IPS DF 6.9 (cell line): ENCODE measurements around the gene ANKLE2.
"Not testable (repeated sequence)": the region's sequence is repeated elsewhere in the genome, so short reads cannot be mapped to it uniquely, and the experiment has no call there.

ENCODE experiments used
- DNase-seq: peaks from one replicate; pipeline ENCODE4 v3.0.0-alpha.2; 2013; ENCODE audit warnings: low read depth, low spot score
- H3K27ac ChIP-seq: one replicate; pipeline ENCODE4 v1.5.1; 2013; ENCODE audit warnings: low read length, control low read depth
- H3K27me3 ChIP-seq: 2 replicates; pipeline ENCODE4 v1.6.1; 2013; ENCODE audit warnings: mild to moderate bottlenecking, low read length; ENCODE audit not compliant: control insufficient read depth, insufficient read depth
- H3K36me3 ChIP-seq: 2 replicates; pipeline ENCODE4 v1.6.1; 2013; ENCODE audit warnings: low read length; ENCODE audit not compliant: control insufficient read depth, insufficient read depth
- H3K4me1 ChIP-seq: 2 replicates; pipeline ENCODE4 v1.6.1; 2013; ENCODE audit warnings: low read length; ENCODE audit not compliant: control insufficient read depth, insufficient read depth
- H3K4me3 ChIP-seq: 2 replicates; pipeline ENCODE4 v1.5.1; 2013; ENCODE audit warnings: mild to moderate bottlenecking, low read length
- H3K9me3 ChIP-seq: 2 replicates; pipeline ENCODE4 v1.6.1; 2013; ENCODE audit warnings: low read length, inconsistent platforms; ENCODE audit not compliant: control insufficient read depth, insufficient read depth
- WGBS: extraction: QIAGEN DNeasy Blood & Tissue Kit; methylation state at CpG from one replicate; pipeline ENCODE4 v1.1.7; 2013; ENCODE audit warnings: mixed read lengths, missing lambda C conversion rate; ENCODE audit not compliant: insufficient read length, insufficient coverage; 5-methylcytosine and 5-hydroxymethylcytosine counted together

Gene ANKLE2

GRCh38 chr12:132692030-132692429 lies 69.6 kb downstream of the ANKLE2 start:
- not testable (repeated sequence) for H3K9me3 ChIP-seq, H3K27ac ChIP-seq, H3K4me3 ChIP-seq, H3K36me3 ChIP-seq, DNase-seq, H3K27me3 ChIP-seq, H3K4me1 ChIP-seq
- no CpG with 5 or more reads among the region's 3 CpGs for WGBS

DNA sequence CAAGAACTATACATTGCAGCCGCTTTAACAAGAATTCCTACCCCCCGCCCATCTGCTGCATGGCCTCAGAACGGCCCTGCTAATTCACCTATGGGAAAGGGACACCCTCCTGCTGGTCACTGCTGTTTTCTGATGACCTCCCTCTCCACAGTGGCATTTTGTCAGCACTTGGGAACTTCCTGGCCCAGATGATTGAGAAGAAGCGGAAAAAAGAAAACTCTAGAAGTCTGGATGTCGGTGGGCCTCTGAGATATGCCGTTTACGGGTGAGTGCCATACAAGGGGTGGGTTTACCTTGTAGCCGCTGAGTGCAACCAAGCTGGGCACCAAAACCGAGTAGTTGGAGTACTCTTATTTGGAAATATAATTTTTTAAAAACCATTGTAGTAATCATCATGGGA lies 71.5 kb downstream of the ANKLE2 start:
- Histone ChIP-seq H3K27ac (no peak overlapping the region), H3K4me1 (0 out of 2 replicates have a peak, but pooled peaks cover 1% of the 10 kb centered on the region), H3K36me3 (no peaks in the 10 kb centered on the region), H3K4me3 (no peak overlapping the region), H3K9me3 (no peaks in the 10 kb centered on the region), H3K27me3 (peaks cover 4% of the 10 kb centered on the region; the same call in 1 of the 2 replicates)
- no peak for DNase-seq
- no CpG with 5 or more reads among the region's 9 CpGs for WGBS

GRCh38 chr12:132689227-132689626 lies 72.4 kb downstream of the ANKLE2 start:
- Histone ChIP-seq H3K27ac (no peak overlapping the region), H3K27me3 (peaks cover 4% of the 10 kb centered on the region; the same call in 1 of the 2 replicates), H3K9me3 (no peaks in the 10 kb centered on the region), H3K36me3 (no peaks in the 10 kb centered on the region), H3K4me1 (0 out of 2 replicates have a peak, but pooled peaks cover 1% of the 10 kb centered on the region), H3K4me3 (peak overlapping the region; percentile 7; the same call in 1 of the 2 replicates)
- no CpG with 5 or more reads among the region's 18 CpGs for WGBS
- DNase-seq, result no peak

GRCh38 chr12:132687211-132688164 lies 74.1 kb downstream of the ANKLE2 start, which contains the start of the genes POLE and PXMP2:
Gene POLE (minus strand): TSS chr12:132687342. CDS start chr12:132687315, 27 bp downstream.
Gene PXMP2 (plus strand): TSS chr12:132687587. CDS start chr12:132687671, 84 bp downstream.
- H3K9me3 ChIP-seq, result no peaks in the 10 kb centered on the region
- 0 out of 2 replicates have a peak, but pooled peaks cover 1% of the 10 kb centered on the region for H3K4me1 ChIP-seq
- DNase-seq, result peak; percentile 71
- H3K27ac ChIP-seq, result no peak within 1 kb of the TSS
- peak within 1 kb of the TSS; percentile 96 for H3K4me3 ChIP-seq
- WGBS, result no CpG with 5 or more reads among the region's 134 CpGs
- peaks cover 4% of the 10 kb centered on the region; the same call in 1 of the 2 replicates for H3K27me3 ChIP-seq
- no peaks in the 10 kb centered on the region for H3K36me3 ChIP-seq

DNA sequence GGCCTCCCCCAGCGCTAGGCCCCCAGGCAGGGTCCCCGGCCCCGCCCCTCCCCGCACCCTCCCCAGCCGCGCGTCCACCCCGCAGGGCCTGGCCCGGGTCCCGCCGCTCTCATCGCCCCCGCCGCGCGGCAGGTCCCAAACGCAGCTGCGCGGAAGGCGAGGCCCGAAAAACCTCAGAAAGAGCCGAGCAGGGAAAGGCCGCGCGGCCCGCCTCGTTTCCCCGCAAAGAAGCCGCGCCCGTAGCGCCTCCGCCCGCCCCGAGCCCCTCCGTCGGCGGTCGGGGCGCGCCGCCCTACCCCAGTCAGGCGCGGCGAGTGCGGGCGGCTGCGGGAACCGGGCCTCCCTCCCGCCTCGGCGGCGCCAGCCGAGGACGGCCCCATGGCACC lies 74.8 kb downstream of the ANKLE2 start:
- DNase-seq, result no peak
- Histone ChIP-seq H3K36me3 (no peaks in the 10 kb centered on the region), H3K4me3 (peak overlapping the region; percentile 96), H3K27ac (no peak overlapping the region), H3K9me3 (no peaks in the 10 kb centered on the region), H3K27me3 (peaks cover 4% of the 10 kb centered on the region; the same call in 1 of the 2 replicates), H3K4me1 (0 out of 2 replicates have a peak, but pooled peaks cover 1% of the 10 kb centered on the region)
- no CpG with 5 or more reads among the region's 55 CpGs for WGBS

- Histone ChIP-seq H3K4me1 (0 out of 2 replicates have a peak, but pooled peaks cover 1% of the 10 kb centered on the region), H3K27ac (no peak overlapping the region), H3K4me3 (no peak overlapping the region), H3K27me3 (peaks cover 4% of the 10 kb centered on the region; the same call in 1 of the 2 replicates), H3K9me3 (no peaks in the 10 kb centered on the region), H3K36me3 (no peaks in the 10 kb centered on the region)
- WGBS, result no CpG with 5 or more reads among the region's 5 CpGs
- no peak for DNase-seq
Measured at GRCh38 chr12:132685400-132685799, 76.2 kb downstream of the ANKLE2 start.

DNA sequence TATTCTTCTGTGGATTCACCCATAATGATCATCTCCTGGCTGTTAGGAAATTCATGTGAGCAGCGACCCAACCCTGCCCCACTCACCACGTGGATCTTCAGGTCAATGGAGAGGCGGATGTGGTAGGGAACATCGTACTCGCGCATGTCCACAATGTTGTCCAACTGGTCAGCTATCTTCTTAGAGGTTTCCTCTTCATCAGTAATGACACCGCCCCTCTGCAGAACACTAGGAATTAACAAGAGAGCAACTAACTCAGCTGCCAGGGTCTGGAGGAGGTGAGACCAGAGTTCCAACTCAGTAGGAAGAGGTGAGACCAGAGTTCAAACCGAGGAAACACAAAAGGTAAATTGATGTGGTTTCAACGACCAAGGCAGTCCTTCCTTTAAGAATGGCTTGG lies 84.1 kb downstream of the ANKLE2 start:
- Histone ChIP-seq H3K27me3 (no peaks in the 10 kb centered on the region), H3K4me1 (no peaks in the 10 kb centered on the region), H3K27ac (no peak overlapping the region), H3K9me3 (no peaks in the 10 kb centered on the region), H3K4me3 (no peak overlapping the region), H3K36me3 (peaks cover 44% of the 10 kb centered on the region)
- no peak for DNase-seq
- WGBS, result no CpG with 5 or more reads among the region's 9 CpGs

GRCh38 chr12:132675757-132676432 lies 85.7 kb downstream of the ANKLE2 start:
- Histone ChIP-seq H3K27me3 (no peaks in the 10 kb centered on the region), H3K36me3 (peaks cover 50% of the 10 kb centered on the region), H3K27ac (no peak overlapping the region), H3K4me1 (no peaks in the 10 kb centered on the region), H3K9me3 (no peaks in the 10 kb centered on the region), H3K4me3 (no peak overlapping the region)
- DNase-seq, result no peak
- WGBS, result no CpG with 5 or more reads among the region's 14 CpGs
